Hepatocyte (in vitro differentiated cells): ENCODE measurements around the gene GUCY1A1. TPM values are rescaled to one million over a fixed set of nuclear protein-coding genes. Genes with fewer than 3 reads are reported as not detected.

Source experiments
- DNase-seq: peaks from one replicate; pipeline ENCODE4 v3.0.0-alpha.2; 2016; ENCODE audit warnings: low spot score
- H2AFZ ChIP-seq: fragments of 200-600 bp; sonication (generic); 2 replicates; pipeline ENCODE4 v1.6.0; 2016; ENCODE audit warnings: antibody characterized with exemption, mild to moderate bottlenecking
- H3K27ac ChIP-seq: fragments of 200-600 bp; sonication (generic); 2 replicates; pipeline ENCODE4 v1.5.1; 2016; ENCODE audit warnings: mild to moderate bottlenecking
- H3K27me3 ChIP-seq: fragments of 200-600 bp; sonication (generic); 2 replicates; pipeline ENCODE4 v1.6.1; 2016
- H3K36me3 ChIP-seq: fragments of 200-600 bp; sonication (generic); replicated peaks from 2 replicates; pipeline ENCODE4 v1.5.1; 2016; ENCODE audit warnings: low read depth; ENCODE audit not compliant: insufficient read depth
- H3K4me1 ChIP-seq: fragments of 200-600 bp; sonication (generic); 2 replicates; pipeline ENCODE4 v1.5.1; 2016; ENCODE audit warnings: mild to moderate bottlenecking, moderate library complexity; ENCODE audit not compliant: insufficient read depth
- H3K4me2 ChIP-seq: fragments of 200-600 bp; sonication (generic); 2 replicates; pipeline ENCODE4 v1.6.0; 2016
- H3K4me3 ChIP-seq: fragments of 200-600 bp; sonication (generic); 2 replicates; pipeline ENCODE4 v1.5.1; 2016; ENCODE audit warnings: mild to moderate bottlenecking
- H3K79me2 ChIP-seq: fragments of 200-600 bp; sonication (generic); 2 replicates; pipeline ENCODE4 v1.6.0; 2017; ENCODE audit warnings: mild to moderate bottlenecking
- H3K9me2 ChIP-seq: fragments of 200-600 bp; sonication (generic); replicated peaks from 2 replicates; pipeline ENCODE4 v1.6.0; 2017; ENCODE audit warnings: mild to moderate bottlenecking; ENCODE audit not compliant: insufficient read depth
- H3K9me3 ChIP-seq: fragments of 200-600 bp; sonication (generic); 2 replicates; pipeline ENCODE4 v1.5.1; 2016; ENCODE audit warnings: low read depth, mild to moderate bottlenecking
- H4K20me1 ChIP-seq: fragments of 200-600 bp; sonication (generic); 2 replicates; pipeline ENCODE4 v1.6.0; 2016; ENCODE audit warnings: mild to moderate bottlenecking; ENCODE audit not compliant: insufficient read depth, poor library complexity, severe bottlenecking
- CTCF ChIP-seq: fragments of 200-600 bp; sonication (generic); IDR thresholded peaks from 2 replicates; pipeline ENCODE4 v1.5.1; 2016; ENCODE audit warnings: antibody characterized with exemption, mild to moderate bottlenecking; ENCODE audit not compliant: poor library complexity
- EZH2 ChIP-seq: fragments of 200-600 bp; sonication (generic); IDR thresholded peaks from 2 replicates; pipeline ENCODE4 v1.6.1; 2016; ENCODE audit warnings: antibody characterized with exemption, mild to moderate bottlenecking, borderline replicate concordance
- EZH2phosphoT487 ChIP-seq: fragments of 200-600 bp; sonication (generic); IDR thresholded peaks from one replicate; pipeline ENCODE4 v1.6.1; 2018; ENCODE audit warnings: antibody characterized with exemption, mild to moderate bottlenecking, low read depth, moderate library complexity; ENCODE audit not compliant: unreplicated experiment, severe bottlenecking
- WGBS: methylation state at CpG from one replicate; pipeline ENCODE4 v1.1.6; 2016; ENCODE audit warnings: low lambda C conversion rate; ENCODE audit errors: missing lambda C conversion rate; 5-methylcytosine and 5-hydroxymethylcytosine counted together
- polyA plus RNA-seq: library from polyadenylated mRNA; unstranded; fragments of >200 nt; fragmentation: Nextera tagmentation; extraction: Ambion mirVana; gene quantifications from 2 replicates; pipeline ENCODE4 v1.2.1, GENCODE V29; 2016
- total RNA-seq: library from RNA; depleted of rRNA; stranded (reverse); fragments of >200 nt; gene quantifications from 2 replicates; pipeline ENCODE4 v1.2.3, GENCODE V29; 2014

The GUCY1A1 gene
- total and polyA plus RNA-seq, 2 experiments from 2014 or later = 25.7 to 41.2 TPM

GRCh38 chr4:155758481-155759371 is 92.1 kb downstream of the GUCY1A1 start, which contains the start of gene GUCY1B1:
Gene GUCY1B1 (plus strand): TSS chr4:155759021. CDS start chr4:155759141, 120 bp downstream.
- H3K4me1 ChIP-seq = no peaks in the 10 kb centered on the region
- no peaks in the 10 kb centered on the region for H3K79me2 ChIP-seq
- peak within 1 kb of the TSS; percentile 46 for H2AFZ ChIP-seq
- no peaks in the 10 kb centered on the region for H4K20me1 ChIP-seq
- no peaks in the 10 kb centered on the region for H3K36me3 ChIP-seq
- peak within 1 kb of the TSS; percentile 90 for H3K4me2 ChIP-seq
- no peaks in the 10 kb centered on the region for H3K9me2 ChIP-seq
- peaks cover 4% of the 10 kb centered on the region for H3K27me3 ChIP-seq
- 20% methylated on average over 24 of the region's 51 CpGs for WGBS
- TF ChIP-seq CTCF = peak; percentile 41
- no peak for TF ChIP-seq EZH2phosphoT487
- H3K4me3 ChIP-seq = peak within 1 kb of the TSS; percentile 70
- H3K9me3 ChIP-seq = no peaks in the 10 kb centered on the region
- H3K27ac ChIP-seq = peak within 1 kb of the TSS; percentile 67
- peak; percentile 92 for DNase-seq

- Histone ChIP-seq H3K27me3 (peaks cover 4% of the 10 kb centered on the region), H3K9me2 (no peaks in the 10 kb centered on the region), H3K79me2 (no peaks in the 10 kb centered on the region), H3K4me3 (peak overlapping the region; percentile 70), H3K4me1 (no peaks in the 10 kb centered on the region), H3K4me2 (peak overlapping the region; percentile 90), H3K36me3 (no peaks in the 10 kb centered on the region), H3K9me3 (no peaks in the 10 kb centered on the region), H2AFZ (peak overlapping the region; percentile 46), H3K27ac (peak overlapping the region; percentile 67), H4K20me1 (no peaks in the 10 kb centered on the region)
- DNase-seq = peak; percentile 50
- no peak for TF ChIP-seq CTCF
- peak; percentile 39 for TF ChIP-seq EZH2
- WGBS = 3% methylated on average over 52 of the region's 77 CpGs
Measured at GRCh38 chr4:155759372-155760252, 93.0 kb downstream of the GUCY1A1 start.

GRCh38 chr4:155761047-155761446 is 94.4 kb downstream of the GUCY1A1 start:
- H3K4me2 ChIP-seq = peak overlapping the region; percentile 90
- H3K9me2 ChIP-seq = no peaks in the 10 kb centered on the region
- H3K36me3 ChIP-seq = no peaks in the 10 kb centered on the region
- no peak overlapping the region for H3K4me3 ChIP-seq
- TF ChIP-seq EZH2phosphoT487 = no peak
- TF ChIP-seq EZH2 = no peak
- no peak for TF ChIP-seq CTCF
- H3K27me3 ChIP-seq = peaks cover 4% of the 10 kb centered on the region
- H3K4me1 ChIP-seq = no peaks in the 10 kb centered on the region
- H4K20me1 ChIP-seq = no peaks in the 10 kb centered on the region
- H3K9me3 ChIP-seq = no peaks in the 10 kb centered on the region
- H3K79me2 ChIP-seq = no peaks in the 10 kb centered on the region
- peak overlapping the region; percentile 44 for H3K27ac ChIP-seq
- no peak for DNase-seq
- H2AFZ ChIP-seq = no peak overlapping the region
- 88% methylated on average over 3 of the region's 3 CpGs for WGBS
